Measurements from ENCODE around the gene SSH3. TPM values are rescaled to one million over a fixed set of nuclear protein-coding genes. Genes with fewer than 3 reads are reported as not detected.

The SSH3 gene
- total RNA-seq, 1 donor, result 25.0 TPM

GRCh38 chr11:67277231-67277961 is 25.9 kb upstream of the SSH3 start:
- peak overlapping the region; percentile 65 for H2AFZ ChIP-seq (ENCODE audit: low read length)
- peak; percentile 98 for DNase-seq (ENCODE audit: insufficient read length, low spot score, missing footprints)
- peaks cover 74% of the 10 kb centered on the region for H3K79me2 ChIP-seq (ENCODE audit: insufficient read depth, low read length)
- H4K20me1 ChIP-seq (ENCODE audit: insufficient read depth, low read length), result peaks cover 4% of the 10 kb centered on the region
- H3K4me3 ChIP-seq (ENCODE audit: insufficient read depth, low read length), result peak overlapping the region; percentile 64
- peaks cover 28% of the 10 kb centered on the region for H3K36me3 ChIP-seq (ENCODE audit: insufficient read depth, low read length)
- H3K4me2 ChIP-seq (ENCODE audit: insufficient read depth, low read length), result peak overlapping the region; percentile 76
- peak overlapping the region; percentile 69 for H3K27ac ChIP-seq (ENCODE audit: low read depth, low read length)
- no peaks in the 10 kb centered on the region for H3K9me3 ChIP-seq (ENCODE audit: low read depth, low read length)
- no peaks in the 10 kb centered on the region for H3K27me3 ChIP-seq (ENCODE audit: insufficient read depth, low read length)
- H3K4me1 ChIP-seq (ENCODE audit: insufficient read depth, low read length), result peaks cover 28% of the 10 kb centered on the region
- no peak for TF ChIP-seq CTCF (IDR thresholded peaks at IDR 0.05; ENCODE audit: extremely low read depth, low read depth, low read length)

GRCh38 chr11:67278135-67278938 is 25.0 kb upstream of the SSH3 start:
- Histone ChIP-seq H3K9me3 (ENCODE audit: low read depth, low read length) (no peaks in the 10 kb centered on the region), H3K4me1 (ENCODE audit: insufficient read depth, low read length) (peaks cover 20% of the 10 kb centered on the region), H3K36me3 (ENCODE audit: insufficient read depth, low read length) (peaks cover 37% of the 10 kb centered on the region), H2AFZ (ENCODE audit: low read length) (no peak overlapping the region), H3K79me2 (ENCODE audit: insufficient read depth, low read length) (peaks cover 65% of the 10 kb centered on the region), H3K27me3 (ENCODE audit: insufficient read depth, low read length) (no peaks in the 10 kb centered on the region), H3K4me3 (ENCODE audit: insufficient read depth, low read length) (no peak overlapping the region), H4K20me1 (ENCODE audit: insufficient read depth, low read length) (peaks cover 4% of the 10 kb centered on the region), H3K27ac (ENCODE audit: low read depth, low read length) (peak overlapping the region; percentile 69), H3K4me2 (ENCODE audit: insufficient read depth, low read length) (no peak overlapping the region)
- DNase-seq (ENCODE audit: insufficient read length, low spot score, missing footprints), result peak; percentile 39
- TF ChIP-seq CTCF (IDR thresholded peaks at IDR 0.05; ENCODE audit: extremely low read depth, low read depth, low read length), result no peak

- peaks cover 15% of the 10 kb centered on the region for H3K4me1 ChIP-seq (ENCODE audit: insufficient read depth, low read length)
- H3K79me2 ChIP-seq (ENCODE audit: insufficient read depth, low read length), result peaks cover 58% of the 10 kb centered on the region
- no peak for TF ChIP-seq CTCF (IDR thresholded peaks at IDR 0.05; ENCODE audit: extremely low read depth, low read depth, low read length)
- no peaks in the 10 kb centered on the region for H3K9me3 ChIP-seq (ENCODE audit: low read depth, low read length)
- H4K20me1 ChIP-seq (ENCODE audit: insufficient read depth, low read length), result peaks cover 3% of the 10 kb centered on the region
- no peaks in the 10 kb centered on the region for H3K27me3 ChIP-seq (ENCODE audit: insufficient read depth, low read length)
- no peak overlapping the region for H3K4me2 ChIP-seq (ENCODE audit: insufficient read depth, low read length)
- H2AFZ ChIP-seq (ENCODE audit: low read length), result no peak overlapping the region
- peak; percentile 69 for DNase-seq (ENCODE audit: insufficient read length, low spot score, missing footprints)
- peaks cover 45% of the 10 kb centered on the region for H3K36me3 ChIP-seq (ENCODE audit: insufficient read depth, low read length)
- H3K27ac ChIP-seq (ENCODE audit: low read depth, low read length), result no peak overlapping the region
- H3K4me3 ChIP-seq (ENCODE audit: insufficient read depth, low read length), result no peak overlapping the region
These were observed 24.3 kb upstream of the SSH3 start for GRCh38 chr11:67278939-67279588.
